WTC11 (cell line): Measurements from ENCODE around the gene GPR153. TPM values are rescaled to one million over a fixed set of nuclear protein-coding genes. Genes with fewer than 3 reads are reported as not detected.

Experiments used
- ATAC-seq: fragments of 200-7000 bp; cut with Tn5 transposase; 2 replicates; pipeline ENCODE4 v1.10.0; 2021; ENCODE audit warnings: mild to moderate bottlenecking, moderate library complexity
- CTCF ChIA-PET: fragments of 300-600 bp; sonication (Branson Sonifier 250); formaldehyde crosslinking; loops from one replicate; lab custom pipeline; 2021; ENCODE audit warnings: antibody characterized with exemption; lab: Charles Lee
- POLR2A ChIA-PET: fragments of 350-600 bp; sonication (Branson Sonifier 250); formaldehyde crosslinking; loops from one replicate; lab custom pipeline; 2021; ENCODE audit warnings: antibody characterized with exemption; lab: Charles Lee
- DNase-seq: peaks from one replicate; pipeline ENCODE4 v3.0.0; 2021; ENCODE audit warnings: low spot score
- H3K27ac Mint-ChIP-seq: 2 replicates; pipeline ENCODE4 v1.8.0; 2021; ENCODE audit warnings: mixed read lengths
- H3K27me3 Mint-ChIP-seq: 2 replicates; pipeline ENCODE4 v1.8.0; 2021; ENCODE audit warnings: low read depth, mild to moderate bottlenecking, moderate library complexity, mixed read lengths
- H3K36me3 Mint-ChIP-seq: 2 replicates; pipeline ENCODE4 v1.8.0; 2021; ENCODE audit warnings: mixed read lengths
- H3K4me1 Mint-ChIP-seq: 2 replicates; pipeline ENCODE4 v1.8.0; 2022; ENCODE audit warnings: mixed read lengths
- H3K4me3 Mint-ChIP-seq: 2 replicates; pipeline ENCODE4 v1.8.0; 2021; ENCODE audit warnings: mild to moderate bottlenecking, moderate library complexity, mixed read lengths
- H3K9me3 Mint-ChIP-seq: 2 replicates; pipeline ENCODE4 v1.8.0; 2021; ENCODE audit warnings: mixed read lengths
- ATF2 ChIP-seq: sonication (generic); formaldehyde crosslinking; IDR thresholded peaks from 2 replicates; pipeline ENCODE4 v1.8.1; 2022; ENCODE audit warnings: low read depth, missing genetic modification reagents, borderline replicate concordance
- CBFB ChIP-seq: sonication (generic); formaldehyde crosslinking; IDR thresholded peaks from 2 replicates; pipeline ENCODE4 v1.8.1; 2022; ENCODE audit warnings: mild to moderate bottlenecking, low read depth, missing genetic modification reagents
- ELF4 ChIP-seq: sonication (generic); formaldehyde crosslinking; IDR thresholded peaks from 2 replicates; pipeline ENCODE4 v1.8.1; 2022; ENCODE audit warnings: low read depth, mild to moderate bottlenecking, moderate library complexity, missing genetic modification reagents
- FOXP1 ChIP-seq: sonication (generic); formaldehyde crosslinking; IDR thresholded peaks from 2 replicates; pipeline ENCODE4 v1.8.0; 2022; ENCODE audit warnings: missing genetic modification reagents, mild to moderate bottlenecking, moderate library complexity, borderline replicate concordance
- GTF2I ChIP-seq: fragments of 250-450 bp; sonication (Bioruptor Pico); conservative IDR thresholded peaks from 2 replicates; pipeline ENCODE4 v1.4.0; 2021; ENCODE audit warnings: mild to moderate bottlenecking
- IRF2 ChIP-seq: sonication (generic); formaldehyde crosslinking; IDR thresholded peaks from 2 replicates; pipeline ENCODE4 v1.8.0; 2022; ENCODE audit warnings: low read depth, missing genetic modification reagents, borderline replicate concordance
- JAZF1 ChIP-seq: fragments of 250-450 bp; sonication (Bioruptor Pico); IDR thresholded peaks from 2 replicates; pipeline ENCODE4 v1.9.0; 2021; ENCODE audit warnings: moderate library complexity, mild to moderate bottlenecking, inconsistent platforms
- NFYB ChIP-seq: sonication (generic); formaldehyde crosslinking; conservative IDR thresholded peaks from 2 replicates; pipeline ENCODE4 v1.8.0; 2022; ENCODE audit warnings: low read depth, missing genetic modification reagents
- OVOL2 ChIP-seq: fragments of 250-450 bp; sonication (Bioruptor Pico); IDR thresholded peaks from 2 replicates; pipeline ENCODE4 v1.9.0; 2021; ENCODE audit warnings: mild to moderate bottlenecking, borderline replicate concordance
- RELA ChIP-seq: sonication (generic); formaldehyde crosslinking; IDR thresholded peaks from 2 replicates; pipeline ENCODE4 v1.8.1; 2022; ENCODE audit warnings: missing genetic modification reagents, mild to moderate bottlenecking, borderline replicate concordance
- SMAD3 ChIP-seq: sonication (generic); formaldehyde crosslinking; IDR thresholded peaks from 2 replicates; pipeline ENCODE4 v1.8.0; 2022; ENCODE audit warnings: missing genetic modification reagents, mild to moderate bottlenecking, borderline replicate concordance
- STAT6 ChIP-seq: sonication (generic); formaldehyde crosslinking; conservative IDR thresholded peaks from 2 replicates; pipeline ENCODE4 v1.8.1; 2023; ENCODE audit warnings: mild to moderate bottlenecking, low read depth, missing genetic modification reagents, moderate library complexity
- TCF7 ChIP-seq: sonication (generic); formaldehyde crosslinking; IDR thresholded peaks from 2 replicates; pipeline ENCODE4 v1.8.0; 2022; ENCODE audit warnings: mild to moderate bottlenecking, low read depth, missing genetic modification reagents, moderate library complexity
- ZNF281 ChIP-seq: sonication (generic); formaldehyde crosslinking; IDR thresholded peaks from 2 replicates; pipeline ENCODE4 v1.8.0; 2023; ENCODE audit warnings: mild to moderate bottlenecking, missing genetic modification reagents
- total RNA-seq: library from RNA; stranded (reverse); gene quantifications from 3 replicates; pipeline ENCODE4 v1.2.3, GENCODE V29; 2021

The GPR153 gene
- total RNA-seq, 1 experiment from 2014 or later, result 13.4 TPM

- no peak for TF ChIP-seq RELA (CRISPR knock-in tag)
- no peak for TF ChIP-seq JAZF1
- TF ChIP-seq GTF2I, result no peak
- TF ChIP-seq TCF7 (CRISPR knock-in tag), result no peak
- no peak for TF ChIP-seq CBFB (CRISPR knock-in tag)
Measured at GRCh38 chr1:6301526-6301925, 40.6 kb upstream of the GPR153 start (continued).

GRCh38 chr1:6300342-6301048 is 39.6 kb upstream of the GPR153 start:
- H3K4me3 Mint-ChIP-seq, result no peak overlapping the region
- CTCF ChIA-PET, result interaction anchor here (1.4 kb wide), 1 partner anchor 54 kb away, joined by 3 read pairs; no protein-coding TSS in a partner anchor
- no peak for ATAC-seq

GRCh38 chr1:6299557-6300165 is 38.8 kb upstream of the GPR153 start:
- Mint-ChIP-seq H3K27me3 (no peaks in the 10 kb centered on the region), H3K9me3 (no peaks in the 10 kb centered on the region), H3K36me3 (peaks cover 11% of the 10 kb centered on the region; the same call in 1 of the 2 replicates), H3K4me3 (no peak overlapping the region), H3K27ac (peak overlapping the region; percentile 80), H3K4me1 (no peaks in the 10 kb centered on the region)
- no peak for TF ChIP-seq SMAD3 (CRISPR knock-in tag)
- TF ChIP-seq OVOL2, result no peak
- TF ChIP-seq RELA (CRISPR knock-in tag), result no peak
- no peak for TF ChIP-seq ELF4 (CRISPR knock-in tag)
- TF ChIP-seq STAT6 (CRISPR knock-in tag), result no peak
- no peak for TF ChIP-seq CBFB (CRISPR knock-in tag)
- TF ChIP-seq FOXP1 (CRISPR knock-in tag), result no peak
- TF ChIP-seq ATF2 (CRISPR knock-in tag), result no peak
- TF ChIP-seq ZNF281 (CRISPR knock-in tag), result no peak
- TF ChIP-seq IRF2 (CRISPR knock-in tag), result no peak
- no peak for ATAC-seq
- ChIA-PET POLR2A (no interaction called here), CTCF (interaction anchor here (1.4 kb wide), 1 partner anchor 53 kb away, joined by 3 read pairs; no protein-coding TSS in a partner anchor)
- DNase-seq, result no peak

More at GRCh38 chr1:6300342-6301048, 39.6 kb upstream of the GPR153 start:
- Mint-ChIP-seq H3K36me3 (peaks cover 8% of the 10 kb centered on the region; the same call in 1 of the 2 replicates), H3K27ac (peak overlapping the region; percentile 20; the same call in 1 of the 2 replicates), H3K27me3 (no peaks in the 10 kb centered on the region), H3K9me3 (no peaks in the 10 kb centered on the region), H3K4me1 (no peaks in the 10 kb centered on the region)
- DNase-seq, result no peak
- TF ChIP-seq NFYB (CRISPR knock-in tag), result no peak
- POLR2A ChIA-PET, result no interaction called here
